Keratinocyte (primary cell): ENCODE measurements around the gene CCDC33.

ENCODE experiments used
- EZH2 ChIP-seq: IDR thresholded peaks from one replicate; pipeline ENCODE4 v1.6.1; 2012; ENCODE audit warnings: inconsistent platforms, mild to moderate bottlenecking, low read length, moderate library complexity
- TF ChIP-seq, protein P1 (sequence below), 3 experiments: IDR thresholded peaks in 1 of 3; conservative IDR thresholded peaks in 1 of 3; optimal IDR thresholded peaks in 1 of 3; 2 replicates in 2 of 3; 3 replicates in 1 of 3; pipeline versions ENCODE3 to v1.5.1; 2011; ENCODE audit warnings: low read length in 3 of 3, mild to moderate bottlenecking in 3 of 3, moderate library complexity in 2 of 3, control low read depth in 1 of 3, inconsistent platforms in 1 of 3; ENCODE audit not compliant: insufficient read depth in 2 of 3; ENCODE audit errors: extremely low read depth in 1 of 3

DNA sequence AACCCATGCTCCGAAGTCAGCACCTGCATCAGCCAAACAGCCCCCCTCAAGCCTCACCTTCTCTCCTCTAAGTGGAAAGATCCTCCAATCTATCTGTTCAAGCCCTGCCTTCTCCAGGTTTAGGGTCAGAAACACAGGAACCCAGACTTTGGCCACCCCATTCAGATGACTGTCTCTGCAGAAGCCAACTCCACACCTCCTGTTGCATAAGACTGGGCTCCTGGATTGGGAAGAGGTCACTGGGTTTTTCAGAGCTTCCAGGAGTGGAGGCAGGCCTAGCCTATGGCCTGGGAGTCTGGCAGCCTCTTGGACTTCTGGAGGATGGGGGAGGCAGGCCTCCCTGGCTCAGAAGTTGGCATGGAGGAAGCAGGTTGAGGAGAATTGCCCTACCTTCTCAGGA is 21.5 kb downstream of the CCDC33 start:
- TF ChIP-seq, protein P1, sequence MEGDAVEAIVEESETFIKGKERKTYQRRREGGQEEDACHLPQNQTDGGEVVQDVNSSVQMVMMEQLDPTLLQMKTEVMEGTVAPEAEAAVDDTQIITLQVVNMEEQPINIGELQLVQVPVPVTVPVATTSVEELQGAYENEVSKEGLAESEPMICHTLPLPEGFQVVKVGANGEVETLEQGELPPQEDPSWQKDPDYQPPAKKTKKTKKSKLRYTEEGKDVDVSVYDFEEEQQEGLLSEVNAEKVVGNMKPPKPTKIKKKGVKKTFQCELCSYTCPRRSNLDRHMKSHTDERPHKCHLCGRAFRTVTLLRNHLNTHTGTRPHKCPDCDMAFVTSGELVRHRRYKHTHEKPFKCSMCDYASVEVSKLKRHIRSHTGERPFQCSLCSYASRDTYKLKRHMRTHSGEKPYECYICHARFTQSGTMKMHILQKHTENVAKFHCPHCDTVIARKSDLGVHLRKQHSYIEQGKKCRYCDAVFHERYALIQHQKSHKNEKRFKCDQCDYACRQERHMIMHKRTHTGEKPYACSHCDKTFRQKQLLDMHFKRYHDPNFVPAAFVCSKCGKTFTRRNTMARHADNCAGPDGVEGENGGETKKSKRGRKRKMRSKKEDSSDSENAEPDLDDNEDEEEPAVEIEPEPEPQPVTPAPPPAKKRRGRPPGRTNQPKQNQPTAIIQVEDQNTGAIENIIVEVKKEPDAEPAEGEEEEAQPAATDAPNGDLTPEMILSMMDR (optimal IDR thresholded peaks at IDR 0.05 in 1 of 3, IDR thresholded peaks at IDR 0.05 in 1 of 3, conservative IDR thresholded peaks at IDR 0.05 in 1 of 3; ENCODE audit: extremely low read depth in 1 of 3, insufficient read depth in 2 of 3, low read length in 3 of 3) = no peak
- no peak for TF ChIP-seq EZH2
